GM18858 (cell line): ENCODE measurements around the gene ZFAND2B.
"Not testable (repeated sequence)": the region's sequence is repeated elsewhere in the genome, so short reads cannot be mapped to it uniquely, and the experiment has no call there.

Experiments
- ATAC-seq: cut with Tn5 transposase; IDR thresholded peaks from one replicate; pipeline ENCODE4 v1.9.1; 2021; ENCODE audit not compliant: unreplicated experiment

Gene ZFAND2B

DNA sequence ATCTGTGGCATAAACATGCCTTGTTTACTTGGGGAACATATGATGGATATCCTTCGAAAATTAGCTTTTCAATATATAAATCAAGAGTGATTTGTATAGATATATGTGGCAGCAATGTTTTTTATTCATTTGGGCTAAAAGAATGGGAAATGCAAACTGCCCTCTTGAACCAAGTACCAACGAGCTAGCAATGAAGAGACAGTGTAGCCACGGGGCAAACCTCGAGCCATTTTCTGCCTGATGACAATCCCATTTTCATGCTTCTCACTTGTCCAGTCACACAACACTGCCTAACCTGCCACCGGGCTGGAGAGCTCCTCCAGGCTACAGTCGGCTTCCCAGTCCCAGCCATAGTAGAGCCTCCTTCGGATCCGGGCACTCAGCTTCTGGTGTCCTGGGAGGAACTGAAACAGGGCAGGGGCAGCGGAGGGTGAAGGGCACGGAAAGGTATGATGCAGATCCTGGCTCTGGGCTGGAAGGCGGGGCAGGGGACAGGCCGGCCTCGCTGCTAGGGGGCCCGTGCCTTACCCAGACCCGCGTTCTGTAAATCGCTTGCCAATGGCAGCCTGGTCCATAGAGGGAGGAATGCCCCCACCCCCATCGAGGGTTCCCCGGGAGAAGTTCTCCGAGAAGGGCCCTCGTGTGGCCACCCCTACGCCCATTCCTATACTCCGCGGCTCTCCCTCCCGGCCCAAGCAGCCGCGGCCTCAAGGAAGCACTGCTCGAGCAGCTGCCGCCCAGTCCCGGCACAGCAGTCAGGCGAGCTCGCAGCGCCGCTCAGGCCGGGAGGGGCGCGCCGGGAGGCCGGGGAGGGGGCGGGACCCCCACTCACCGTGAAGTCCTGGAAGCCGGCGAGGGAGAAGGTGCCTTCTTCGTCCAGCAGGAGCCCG, 30.4 kb upstream of the ZFAND2B start:
- ATAC-seq: peak; percentile 10

DNA sequence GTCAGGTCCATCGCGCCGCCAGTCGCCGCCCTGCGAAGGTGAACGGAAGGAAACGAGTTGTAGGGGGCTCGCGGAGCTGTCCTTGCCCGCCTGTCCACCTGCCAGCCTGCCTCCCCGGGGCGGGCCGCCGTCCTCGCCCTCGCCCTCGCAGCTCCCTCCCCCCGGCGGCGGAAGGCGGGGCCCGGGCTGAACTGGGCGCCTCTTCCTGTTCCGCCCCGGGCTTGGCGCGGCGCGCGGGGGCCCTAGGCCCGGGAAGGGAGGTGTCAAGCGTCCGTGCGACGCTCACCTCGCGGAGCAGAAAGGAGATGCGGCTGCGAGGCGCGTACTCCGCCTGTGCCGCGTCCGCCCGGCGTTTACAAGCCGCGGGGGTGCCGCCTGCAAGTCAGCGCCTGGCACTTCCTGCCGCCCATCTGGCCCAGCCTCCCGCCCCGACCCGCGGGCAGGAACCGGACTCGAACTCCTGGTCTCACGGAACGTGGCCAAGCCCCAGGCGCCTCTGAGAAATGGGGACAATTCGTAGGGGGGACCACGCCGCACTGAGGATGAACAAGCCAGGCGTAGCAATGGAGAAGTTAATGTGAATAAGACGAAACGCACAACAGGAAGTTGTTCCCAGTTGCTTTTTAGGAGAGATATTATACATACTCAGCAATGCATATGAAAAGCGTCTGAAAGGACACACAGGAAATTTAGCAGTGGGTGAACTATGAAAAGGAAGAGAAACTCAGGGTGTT, 29.6 kb upstream of the ZFAND2B start, which contains the start of gene CNPPD1:
CNPPD1 (minus strand) TSS at position 108 of the 734 bp plus-strand sequence; CDS start at position 11, 97 bp downstream.
- peak; percentile 47 for ATAC-seq

DNA sequence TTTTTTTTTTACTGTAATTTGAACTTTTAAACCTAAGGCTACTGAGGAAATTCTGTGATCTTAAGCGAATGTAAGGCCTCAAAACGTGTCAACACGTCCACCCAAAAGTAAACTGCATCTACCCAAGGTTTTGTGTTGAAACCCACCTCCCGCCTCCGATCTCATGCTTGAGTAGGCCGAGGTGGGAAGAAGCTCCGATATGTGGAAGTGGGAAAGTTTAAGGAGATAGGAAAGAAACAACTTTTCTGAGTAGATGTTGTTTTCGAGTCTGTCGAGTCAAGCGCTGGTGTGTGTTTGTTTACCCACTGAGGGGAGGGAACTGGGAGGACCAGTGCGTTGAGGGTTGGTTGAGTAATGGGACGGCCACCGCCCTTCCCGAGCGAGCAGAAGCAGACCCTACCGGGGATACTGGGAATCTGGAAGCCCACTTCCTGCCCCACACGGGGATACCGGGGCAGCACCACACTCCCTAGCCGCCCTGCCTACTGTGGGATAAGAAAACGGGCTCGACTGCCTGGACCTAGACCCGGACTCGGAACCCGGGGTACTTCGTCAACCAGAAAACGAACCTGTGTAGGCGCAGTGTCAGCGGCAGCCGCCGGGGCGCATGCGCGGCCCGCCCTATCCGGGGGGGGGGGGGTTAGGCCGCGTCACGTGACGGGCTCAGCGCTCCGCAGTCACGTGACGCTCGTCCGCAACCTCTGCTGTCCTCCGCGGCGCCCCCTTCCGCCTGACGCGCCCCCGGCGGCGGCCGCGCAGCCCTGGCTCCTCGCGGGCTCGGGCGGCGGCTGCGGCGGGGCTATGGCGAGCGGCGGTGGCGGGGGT, 28.8 kb upstream of the ZFAND2B start, which contains the start of gene RETREG2:
RETREG2 (plus strand) TSS at position 724 of the 825 bp plus-strand sequence; CDS start at position 802, 78 bp downstream.
- ATAC-seq: peak; percentile 25

DNA sequence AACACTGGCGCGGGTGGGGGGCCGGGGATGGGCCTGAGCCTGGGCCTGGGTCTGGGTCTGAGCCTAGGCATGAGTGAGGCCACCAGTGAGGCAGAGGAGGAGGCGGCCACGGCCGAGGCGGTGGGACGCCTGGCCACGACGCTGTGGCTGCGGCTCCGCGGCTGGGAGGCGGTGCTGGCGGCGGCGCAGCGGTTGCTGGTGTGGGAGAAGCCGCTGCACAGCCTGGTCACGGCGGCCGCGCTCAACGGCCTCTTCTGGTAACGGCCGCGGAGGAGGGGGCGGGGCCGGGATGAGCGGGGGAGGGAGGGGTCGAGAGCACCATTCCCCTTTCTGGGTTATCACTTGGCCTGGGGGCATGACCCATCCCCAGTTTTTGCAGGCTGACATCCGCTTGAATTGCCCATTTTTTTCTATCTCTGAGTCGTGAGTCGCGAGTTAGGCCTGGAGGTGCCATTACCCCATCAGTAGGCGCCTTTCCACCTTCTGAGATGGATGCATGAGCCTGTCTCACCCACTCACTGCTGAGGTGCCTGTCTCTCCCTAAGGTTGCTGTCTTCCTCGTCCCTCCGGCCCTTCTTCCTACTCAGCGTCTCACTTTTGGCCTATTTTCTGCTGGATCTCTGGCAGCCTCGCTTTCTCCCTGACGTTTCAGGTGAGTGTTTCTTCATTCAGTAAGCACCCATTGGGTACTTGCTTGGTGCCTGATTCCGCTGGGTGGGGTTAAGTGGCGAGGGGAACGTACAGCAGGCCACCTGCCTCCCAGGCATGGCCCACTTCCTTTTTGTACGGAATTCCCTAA, 28.0 kb upstream of the ZFAND2B start:
- peak; percentile 9 for ATAC-seq

DNA sequence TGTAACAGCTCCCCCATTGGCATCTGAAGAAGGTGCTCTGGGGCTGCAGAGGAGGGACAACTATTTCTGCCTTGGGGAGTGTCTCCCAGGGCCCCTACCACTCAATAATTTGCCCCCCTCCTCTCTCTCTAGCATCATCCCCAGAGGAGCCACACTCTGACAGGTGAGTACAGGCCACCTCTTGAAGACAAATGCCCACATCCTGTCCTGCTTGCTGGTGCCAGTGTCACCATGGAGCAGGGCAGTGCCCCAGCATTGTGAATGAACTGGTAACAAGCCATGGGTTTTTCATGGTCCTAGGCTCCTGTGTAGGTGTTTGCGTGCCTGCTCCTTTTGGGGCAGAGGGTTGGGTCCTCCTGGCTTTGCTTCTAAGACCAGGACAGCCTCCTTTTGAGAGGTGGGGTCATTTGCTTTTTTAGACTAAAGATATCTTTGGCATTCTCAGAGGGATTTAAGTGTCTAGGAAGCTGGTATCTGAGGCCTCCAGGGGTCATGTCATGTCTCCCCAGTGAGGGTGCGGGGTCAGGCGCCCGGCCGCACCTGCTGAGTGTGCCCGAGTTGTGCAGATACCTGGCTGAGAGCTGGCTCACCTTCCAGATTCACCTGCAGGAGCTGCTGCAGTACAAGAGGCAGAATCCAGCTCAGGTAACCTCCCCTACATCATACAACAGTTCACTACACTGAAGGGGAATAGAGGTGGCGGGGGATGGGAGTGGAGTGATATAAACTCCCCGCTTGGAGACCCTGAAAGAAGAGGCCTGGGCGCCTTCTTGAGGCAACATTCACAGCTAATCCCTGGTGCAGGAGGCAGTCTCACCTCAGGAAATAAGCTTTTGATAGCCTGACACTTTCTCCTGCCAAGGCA, 26.7 kb upstream of the ZFAND2B start:
- no peak for ATAC-seq

DNA sequence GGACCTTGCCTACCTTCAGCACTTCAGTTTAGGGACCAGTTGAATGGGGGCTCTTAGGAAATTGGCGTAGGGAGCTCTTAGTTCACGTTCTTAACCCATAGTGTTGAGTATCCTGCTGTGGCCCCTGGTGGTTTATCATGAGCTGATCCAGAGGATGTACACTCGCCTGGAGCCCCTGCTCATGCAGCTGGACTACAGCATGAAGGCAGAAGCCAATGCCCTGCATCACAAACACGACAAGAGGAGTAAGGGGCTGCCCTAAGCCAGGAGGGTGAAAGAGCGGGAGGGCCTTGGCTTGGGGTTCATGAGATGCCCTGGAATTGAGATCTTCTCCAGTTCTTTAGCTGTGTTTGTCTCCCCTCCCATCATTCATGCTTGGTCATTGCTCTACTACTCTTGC, 25.6 kb upstream of the ZFAND2B start:
- no peak for ATAC-seq

DNA sequence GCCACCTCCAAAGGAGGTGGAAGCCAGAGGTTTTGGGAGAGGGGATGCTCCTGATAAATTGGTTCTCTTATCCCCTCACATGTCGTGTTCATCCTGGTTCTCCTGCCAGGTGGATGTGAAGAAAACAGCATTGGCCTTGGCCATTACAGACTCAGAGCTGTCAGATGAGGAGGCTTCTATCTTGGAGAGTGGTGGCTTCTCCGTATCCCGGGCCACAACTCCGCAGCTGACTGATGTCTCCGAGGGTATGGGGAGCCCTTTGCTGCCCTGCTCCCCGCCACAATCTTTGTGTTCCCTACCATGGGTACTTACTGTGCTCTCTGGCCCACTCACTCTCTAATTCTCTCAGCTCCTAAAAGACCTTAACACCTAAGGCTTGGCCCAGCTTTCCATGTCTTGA, 25.1 kb upstream of the ZFAND2B start:
- ATAC-seq: no peak

DNA sequence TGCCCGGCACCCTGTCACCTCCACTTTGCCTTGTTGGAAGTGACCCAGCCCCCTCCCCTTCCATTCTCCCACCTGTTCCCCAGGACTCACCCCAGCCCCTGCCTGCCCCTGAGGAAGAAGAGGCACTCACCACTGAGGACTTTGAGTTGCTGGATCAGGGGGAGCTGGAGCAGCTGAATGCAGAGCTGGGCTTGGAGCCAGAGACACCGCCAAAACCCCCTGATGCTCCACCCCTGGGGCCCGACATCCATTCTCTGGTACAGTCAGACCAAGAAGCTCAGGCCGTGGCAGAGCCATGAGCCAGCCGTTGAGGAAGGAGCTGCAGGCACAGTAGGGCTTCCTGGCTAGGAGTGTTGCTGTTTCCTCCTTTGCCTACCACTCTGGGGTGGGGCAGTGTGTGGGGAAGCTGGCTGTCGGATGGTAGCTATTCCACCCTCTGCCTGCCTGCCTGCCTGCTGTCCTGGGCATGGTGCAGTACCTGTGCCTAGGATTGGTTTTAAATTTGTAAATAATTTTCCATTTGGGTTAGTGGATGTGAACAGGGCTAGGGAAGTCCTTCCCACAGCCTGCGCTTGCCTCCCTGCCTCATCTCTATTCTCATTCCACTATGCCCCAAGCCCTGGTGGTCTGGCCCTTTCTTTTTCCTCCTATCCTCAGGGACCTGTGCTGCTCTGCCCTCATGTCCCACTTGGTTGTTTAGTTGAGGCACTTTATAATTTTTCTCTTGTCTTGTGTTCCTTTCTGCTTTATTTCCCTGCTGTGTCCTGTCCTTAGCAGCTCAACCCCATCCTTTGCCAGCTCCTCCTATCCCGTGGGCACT, 24.0 kb upstream of the ZFAND2B start:
- ATAC-seq: no peak

DNA sequence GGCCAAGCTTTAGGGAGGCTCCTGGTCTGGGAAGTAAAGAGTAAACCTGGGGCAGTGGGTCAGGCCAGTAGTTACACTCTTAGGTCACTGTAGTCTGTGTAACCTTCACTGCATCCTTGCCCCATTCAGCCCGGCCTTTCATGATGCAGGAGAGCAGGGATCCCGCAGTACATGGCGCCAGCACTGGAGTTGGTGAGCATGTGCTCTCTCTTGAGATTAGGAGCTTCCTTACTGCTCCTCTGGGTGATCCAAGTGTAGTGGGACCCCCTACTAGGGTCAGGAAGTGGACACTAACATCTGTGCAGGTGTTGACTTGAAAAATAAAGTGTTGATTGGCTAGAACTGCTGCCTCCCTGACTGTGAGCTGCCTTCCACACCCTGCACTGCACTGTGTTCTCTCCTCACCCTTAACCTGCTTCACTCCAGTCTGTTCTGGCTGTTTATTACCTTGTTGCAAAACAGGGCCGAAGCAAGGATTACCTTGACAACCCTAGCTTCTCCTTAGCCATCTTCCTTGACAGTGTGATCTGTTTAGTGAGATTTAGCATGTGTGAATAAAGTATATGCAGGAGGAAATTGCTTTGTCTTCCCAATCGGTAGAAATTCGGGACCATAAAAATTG, 23.3 kb upstream of the ZFAND2B start:
- ATAC-seq: no peak

DNA sequence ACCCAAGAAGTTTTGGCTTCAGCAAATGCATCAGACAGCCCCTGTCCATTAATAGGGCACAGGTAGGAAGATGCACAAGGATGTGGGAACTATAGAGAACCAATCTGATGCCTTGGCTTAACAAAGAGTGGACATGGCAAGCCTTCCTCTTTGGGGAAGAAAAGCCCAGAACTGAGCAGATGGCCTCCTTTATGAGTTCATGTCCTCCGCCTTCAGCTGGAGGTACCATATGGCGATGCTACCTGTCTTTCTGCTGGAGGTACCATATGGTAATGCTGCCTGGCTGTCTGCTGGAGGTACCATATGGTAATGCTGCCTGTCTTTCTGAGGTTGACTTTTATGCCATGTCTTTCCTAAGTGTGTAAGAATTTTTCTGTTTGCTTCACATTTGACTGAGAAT, 22.5 kb upstream of the ZFAND2B start:
- no peak for ATAC-seq

DNA sequence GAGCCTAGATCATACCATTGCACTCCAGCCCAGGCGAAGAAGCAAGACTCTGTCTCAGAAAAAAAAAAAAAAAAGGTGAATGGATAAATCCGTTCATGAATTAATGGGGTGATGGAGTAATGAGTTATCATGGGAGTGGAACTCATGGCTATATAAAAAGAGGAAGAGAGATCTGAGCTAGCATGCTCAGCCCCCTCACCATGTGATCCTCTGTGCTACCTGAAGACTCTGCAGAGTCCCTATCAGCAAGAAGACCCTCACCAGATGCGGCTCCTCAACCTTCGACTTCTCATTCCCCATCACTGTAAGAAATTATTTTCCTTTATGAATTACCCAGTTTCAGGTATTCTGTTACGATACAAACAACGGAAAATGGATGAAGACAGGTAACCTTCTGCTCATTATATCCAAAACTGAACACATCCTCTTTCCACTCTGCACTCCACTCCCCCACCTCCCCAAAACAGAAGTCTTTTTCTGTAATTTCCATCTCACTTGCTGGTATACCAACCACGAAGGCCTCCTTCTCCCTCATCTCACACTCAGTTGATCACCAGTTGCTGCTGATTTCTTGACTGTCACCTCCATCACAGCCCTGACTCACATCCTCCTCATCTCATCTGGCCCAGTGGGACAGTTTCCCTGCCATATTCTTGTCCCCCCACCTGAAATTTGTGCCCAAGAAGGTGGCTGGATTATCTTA, 19.7 kb upstream of the ZFAND2B start:
- no peak for ATAC-seq

DNA sequence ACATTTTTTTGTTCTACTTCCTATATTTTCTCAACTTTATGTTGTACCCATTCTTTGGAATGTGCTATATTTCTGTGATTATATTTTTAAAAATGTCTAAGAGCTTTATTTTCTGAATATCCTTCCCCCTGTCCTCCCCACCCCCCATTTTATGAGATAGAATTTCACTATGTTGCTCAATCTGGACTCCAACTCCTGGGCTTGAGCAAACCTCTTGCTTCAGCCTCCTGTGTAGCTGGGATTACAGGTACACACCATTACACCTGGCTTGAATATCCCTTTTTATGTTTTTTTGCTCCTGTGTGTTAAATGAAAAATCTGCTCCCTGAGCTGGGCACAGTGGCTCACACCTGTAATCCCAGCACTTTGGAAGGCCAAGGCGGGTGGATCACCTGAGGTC, 9.2 kb upstream of the ZFAND2B start:
- no peak for ATAC-seq

DNA sequence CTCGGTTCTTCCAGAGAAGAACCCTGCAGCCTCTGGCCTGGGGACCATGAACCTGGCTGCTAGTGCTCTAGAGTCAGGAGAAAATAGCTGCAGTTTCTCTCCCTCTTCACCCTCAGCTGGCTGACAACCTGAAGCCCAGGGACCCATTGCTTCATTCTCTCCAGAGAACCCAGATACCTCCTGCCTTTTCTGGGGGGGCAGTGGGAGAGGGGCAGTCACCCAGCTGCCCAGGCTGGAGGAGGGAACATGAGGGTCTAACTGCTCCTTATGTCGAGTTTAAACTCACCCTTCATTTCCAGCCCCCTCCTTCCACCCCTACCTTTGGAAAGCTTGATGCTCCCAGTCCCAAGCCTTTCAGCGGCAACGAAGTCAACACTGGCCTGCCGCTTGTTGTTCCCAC, 7.6 kb upstream of the ZFAND2B start:
- ATAC-seq: no peak

DNA sequence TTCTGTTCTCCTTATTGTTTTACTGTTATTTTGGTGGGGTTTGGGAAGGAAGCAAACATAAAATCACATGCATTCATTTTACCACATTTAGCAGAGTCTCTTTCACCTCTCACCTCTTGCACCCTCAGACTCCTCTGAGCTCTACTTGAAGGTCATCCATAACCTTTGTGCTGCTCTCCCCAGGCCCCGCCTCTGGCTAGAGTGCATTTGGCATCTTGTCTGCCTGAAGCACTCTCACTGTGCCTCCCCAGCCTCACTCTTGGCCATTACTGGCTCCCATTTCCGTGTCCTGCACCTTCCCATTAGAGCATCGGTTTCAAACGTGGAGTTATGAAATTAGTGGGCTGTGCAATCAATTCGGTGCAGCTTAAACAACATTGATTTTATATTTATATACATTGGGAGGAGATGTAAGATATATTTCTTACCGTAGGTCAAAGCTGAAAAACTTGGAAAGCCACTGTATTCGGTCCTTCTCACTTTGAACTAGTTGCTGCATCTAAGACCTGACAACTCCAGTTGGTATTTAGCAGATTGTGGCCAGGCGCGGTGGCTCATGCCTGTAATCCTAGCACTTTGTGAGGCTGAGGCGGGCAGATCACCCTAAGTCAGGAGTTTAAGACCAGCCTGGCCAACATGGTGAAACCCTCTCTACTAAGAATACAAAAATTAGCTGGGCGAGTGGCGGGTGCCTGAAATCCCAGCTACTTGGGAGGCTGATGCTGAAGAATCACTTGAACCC, 6.9 kb upstream of the ZFAND2B start:
- ATAC-seq: no peak

DNA sequence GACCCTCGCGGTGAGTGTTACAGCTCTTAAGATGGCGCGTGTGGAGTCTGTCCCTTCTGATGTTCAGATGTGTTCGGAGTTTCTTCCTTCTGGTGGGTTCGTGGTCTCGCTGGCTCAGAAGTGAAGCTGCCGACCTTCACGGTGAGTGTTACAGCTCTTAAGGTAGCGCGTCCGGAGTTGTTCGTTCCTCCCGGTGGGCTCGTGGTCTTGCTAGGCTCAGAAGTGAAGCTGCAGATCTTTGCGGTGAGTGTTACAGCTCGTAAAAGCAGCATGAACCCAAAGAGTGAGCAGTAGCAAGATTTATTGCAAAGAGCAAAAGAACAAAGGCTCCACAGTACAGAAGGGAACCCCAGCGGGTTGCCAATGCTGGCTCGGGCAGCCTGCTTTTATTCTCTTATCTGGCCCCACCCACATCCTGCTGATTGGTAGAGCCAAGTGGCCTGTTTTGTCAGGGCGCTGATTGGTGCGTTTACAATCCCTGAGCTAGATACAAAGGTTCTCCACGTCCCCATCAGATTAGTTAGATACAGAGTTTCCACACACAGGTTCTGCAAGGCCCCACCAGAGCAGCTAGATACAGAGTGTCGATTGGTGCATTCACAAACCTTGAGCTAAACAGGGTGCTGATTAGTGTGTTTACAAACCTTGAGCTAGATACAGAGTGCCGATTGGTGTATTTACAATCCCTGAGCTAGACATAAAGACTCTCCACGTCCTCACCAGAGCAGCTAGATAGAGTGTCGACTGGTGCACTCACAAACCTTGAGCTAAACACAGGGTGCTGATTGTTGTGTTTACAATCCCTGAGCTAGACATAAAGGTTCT, 5.9 kb upstream of the ZFAND2B start:
- not testable (repeated sequence) for ATAC-seq

DNA sequence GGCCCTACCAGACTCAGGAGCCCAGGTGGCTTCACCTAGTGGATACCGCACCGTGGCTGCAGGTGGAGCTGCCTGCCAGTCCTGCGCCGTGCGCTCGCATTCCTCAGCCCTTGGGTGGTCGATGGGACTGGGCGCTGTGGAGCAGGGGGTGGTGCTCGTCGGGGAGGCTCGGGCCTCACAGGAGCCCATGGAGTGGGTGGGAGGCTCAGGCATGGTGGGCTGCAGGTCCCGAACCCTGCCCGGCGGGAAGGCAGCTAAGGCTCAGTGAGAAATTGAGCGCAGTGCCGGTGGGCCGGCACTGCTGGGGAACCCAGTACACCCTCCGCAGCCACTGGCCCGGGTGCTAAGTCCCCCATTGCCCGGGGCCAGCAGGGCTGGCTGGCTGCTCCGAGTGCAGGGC, 5.3 kb upstream of the ZFAND2B start:
- ATAC-seq: not testable (repeated sequence)
